ENCODE data around the gene PSORS1C2.

Gene PSORS1C2

DNA sequence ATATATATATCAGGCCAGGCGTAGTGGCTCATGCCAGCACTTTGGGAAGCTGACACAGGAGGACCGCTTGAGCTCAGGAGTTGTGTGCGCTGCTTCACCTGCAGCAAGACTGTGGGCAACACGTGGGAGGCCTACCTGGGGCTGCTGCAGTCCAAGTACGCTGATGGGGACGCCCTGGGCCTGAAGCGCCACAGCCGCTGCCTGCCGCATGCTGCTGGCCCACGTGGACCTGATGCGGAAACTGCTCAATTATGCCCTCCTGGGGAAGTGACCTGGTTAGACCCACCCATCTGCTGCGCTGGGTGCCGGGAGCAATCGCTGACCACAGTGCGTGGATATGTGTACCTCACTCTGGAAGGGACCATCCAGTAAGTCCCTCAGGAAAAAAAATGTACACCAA, 1.8 kb upstream of the PSORS1C2 start:
- no peak for DNase-seq (ENCODE audit: low read depth, low spot score)

DNA sequence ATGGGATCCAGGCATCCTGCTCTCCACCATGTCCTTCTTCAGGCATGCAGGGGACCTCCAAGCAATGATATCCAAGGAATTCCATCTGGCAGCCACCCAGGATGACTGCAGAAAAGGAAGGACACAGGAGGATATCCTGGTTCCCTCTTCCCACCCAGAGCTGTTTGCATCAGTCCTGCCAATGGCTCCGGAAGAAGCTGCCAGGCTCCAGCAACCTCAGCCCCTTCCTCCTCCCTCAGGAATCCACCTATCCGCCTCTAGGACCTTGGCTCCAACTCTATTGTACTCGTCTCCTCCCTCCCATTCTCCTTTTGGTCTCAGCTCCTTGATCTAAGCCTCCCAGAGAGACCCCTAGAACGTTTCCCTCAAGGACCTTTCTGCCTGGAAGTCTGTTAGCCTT, 733 bp upstream of the PSORS1C2 start:
- DNase-seq (ENCODE audit: low read depth, low spot score), result no peak

DNA sequence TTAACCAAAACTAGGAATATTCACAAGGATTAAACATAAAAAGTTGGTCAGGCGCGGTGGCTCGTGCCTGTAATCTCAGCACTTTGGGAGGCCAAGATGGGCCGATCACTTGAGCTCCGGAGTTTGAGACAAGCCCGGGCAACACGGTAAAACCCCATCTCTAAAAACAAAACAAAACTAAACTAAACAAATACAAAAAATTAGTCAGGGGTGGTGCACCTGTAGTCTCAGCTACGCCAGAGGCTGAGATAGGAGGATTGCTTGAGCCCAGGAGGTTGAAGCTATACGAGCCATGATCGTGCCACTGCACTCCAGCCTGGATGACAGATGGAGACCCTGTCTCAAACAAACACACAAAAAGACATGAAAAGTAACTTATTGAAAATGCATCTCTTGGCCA, 3.2 kb downstream of the PSORS1C2 start:
- no peak for DNase-seq (ENCODE audit: low read depth, low spot score)

DNA sequence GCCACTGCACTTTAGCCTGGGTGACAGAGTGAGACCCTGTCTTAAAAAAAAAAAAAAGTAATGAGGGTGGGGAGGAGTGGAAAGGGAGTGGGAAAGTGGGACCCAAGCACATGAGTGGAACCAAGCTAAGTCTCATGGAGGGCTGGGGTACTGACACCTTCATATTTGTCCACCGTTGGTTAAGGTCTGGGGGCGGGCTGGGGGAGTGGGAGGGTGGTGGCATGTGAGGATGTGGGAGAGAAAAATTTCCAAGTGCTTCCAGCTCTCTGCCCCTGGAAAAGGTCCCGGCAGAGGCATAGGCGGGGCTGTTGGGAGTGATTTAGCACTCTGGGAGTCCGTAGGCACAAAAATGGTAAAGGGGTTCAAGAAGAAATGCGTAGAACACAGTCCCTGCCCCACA, 6.1 kb downstream of the PSORS1C2 start:
- no peak for DNase-seq (ENCODE audit: low read depth, low spot score)

DNA sequence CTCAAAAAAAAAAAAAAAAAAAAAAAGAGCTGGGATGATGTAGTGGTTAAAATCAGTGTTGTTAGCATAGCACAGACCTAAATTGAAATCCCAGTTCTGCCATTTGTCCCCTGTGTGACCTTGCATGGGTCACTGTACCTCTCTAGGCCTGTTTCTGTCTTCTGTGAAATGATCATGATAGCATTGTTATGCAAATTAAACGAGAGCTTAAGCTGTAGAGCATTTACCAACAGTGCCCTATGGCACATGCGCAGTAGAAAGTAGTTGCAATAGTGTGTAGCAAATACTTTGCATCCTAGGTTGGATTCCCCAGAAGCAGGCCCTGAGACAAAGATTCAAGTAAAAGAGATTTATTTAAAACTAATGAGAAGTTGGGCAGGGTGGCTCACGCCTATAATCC, 7.3 kb downstream of the PSORS1C2 start:
- DNase-seq (ENCODE audit: low read depth, low spot score), result no peak

DNA sequence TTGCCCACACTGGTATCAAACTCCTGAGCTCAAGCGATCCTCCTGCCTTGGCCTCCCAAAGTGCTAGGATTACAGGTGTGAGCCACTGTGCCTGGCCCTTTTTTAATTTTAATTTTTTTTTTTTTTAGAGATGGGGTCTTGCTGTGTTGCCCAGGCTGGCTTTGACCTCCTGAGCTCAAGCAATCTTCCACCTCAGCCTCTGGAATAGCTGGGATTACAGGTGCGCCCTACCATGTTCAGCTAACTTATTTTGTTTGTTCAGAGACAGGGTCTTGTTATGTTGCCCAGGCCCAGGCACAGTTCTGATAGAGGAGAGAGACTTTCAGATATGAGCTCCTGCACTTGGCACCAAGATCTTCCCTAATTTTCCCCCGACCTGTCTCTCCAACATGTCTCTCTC, 8.1 kb downstream of the PSORS1C2 start:
- DNase-seq (ENCODE audit: low read depth, low spot score), result no peak

DNA sequence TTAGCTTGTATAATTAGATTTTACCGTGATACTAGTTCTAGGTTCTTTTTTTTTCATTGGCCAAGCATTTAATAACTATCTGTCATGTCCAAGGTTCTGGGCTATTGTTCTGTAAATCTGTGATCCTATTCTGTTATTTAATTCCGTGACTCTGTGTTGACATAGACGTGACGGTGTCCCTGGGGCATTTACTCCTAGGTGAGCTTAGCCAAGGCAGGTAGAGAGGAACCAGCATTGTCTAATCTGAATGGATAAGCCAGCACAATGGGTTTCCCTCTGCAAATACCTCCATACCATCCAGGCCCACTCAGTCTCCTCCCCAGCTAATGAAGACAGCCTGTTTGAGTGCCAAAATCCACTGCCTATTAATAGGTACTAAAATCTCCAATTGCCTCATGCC, 9.7 kb downstream of the PSORS1C2 start:
- no peak for DNase-seq (ENCODE audit: low read depth, low spot score)

DNA sequence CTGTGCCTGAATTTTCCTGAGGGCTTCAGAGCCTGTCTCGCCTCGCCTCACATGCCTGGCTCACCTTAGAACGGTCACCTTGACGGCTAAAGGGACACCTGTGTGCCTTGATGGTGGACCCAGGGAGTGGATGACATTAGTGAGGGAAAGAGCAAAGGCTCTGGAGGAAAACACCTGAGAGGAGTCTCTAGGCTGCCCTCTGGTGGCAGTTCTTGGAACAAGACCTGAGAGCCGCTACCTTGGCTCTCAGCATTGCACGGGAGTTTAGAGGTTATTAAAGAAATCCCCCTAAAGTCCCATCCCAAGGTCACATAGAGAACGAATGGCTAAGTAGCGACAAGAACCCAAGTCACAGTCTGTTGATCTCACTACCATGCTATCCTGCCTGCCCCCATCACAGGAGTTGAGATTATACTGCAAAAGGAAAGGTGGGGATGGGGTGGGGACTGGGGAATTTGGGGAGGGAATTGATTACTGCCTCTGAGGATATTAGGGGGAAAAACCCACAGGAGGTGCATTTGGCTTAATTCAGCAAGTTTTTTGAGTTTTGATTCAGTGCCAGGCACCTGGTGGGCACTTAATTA, 10.7 kb downstream of the PSORS1C2 start:
- DNase-seq (ENCODE audit: low read depth, low spot score), result no peak

DNA sequence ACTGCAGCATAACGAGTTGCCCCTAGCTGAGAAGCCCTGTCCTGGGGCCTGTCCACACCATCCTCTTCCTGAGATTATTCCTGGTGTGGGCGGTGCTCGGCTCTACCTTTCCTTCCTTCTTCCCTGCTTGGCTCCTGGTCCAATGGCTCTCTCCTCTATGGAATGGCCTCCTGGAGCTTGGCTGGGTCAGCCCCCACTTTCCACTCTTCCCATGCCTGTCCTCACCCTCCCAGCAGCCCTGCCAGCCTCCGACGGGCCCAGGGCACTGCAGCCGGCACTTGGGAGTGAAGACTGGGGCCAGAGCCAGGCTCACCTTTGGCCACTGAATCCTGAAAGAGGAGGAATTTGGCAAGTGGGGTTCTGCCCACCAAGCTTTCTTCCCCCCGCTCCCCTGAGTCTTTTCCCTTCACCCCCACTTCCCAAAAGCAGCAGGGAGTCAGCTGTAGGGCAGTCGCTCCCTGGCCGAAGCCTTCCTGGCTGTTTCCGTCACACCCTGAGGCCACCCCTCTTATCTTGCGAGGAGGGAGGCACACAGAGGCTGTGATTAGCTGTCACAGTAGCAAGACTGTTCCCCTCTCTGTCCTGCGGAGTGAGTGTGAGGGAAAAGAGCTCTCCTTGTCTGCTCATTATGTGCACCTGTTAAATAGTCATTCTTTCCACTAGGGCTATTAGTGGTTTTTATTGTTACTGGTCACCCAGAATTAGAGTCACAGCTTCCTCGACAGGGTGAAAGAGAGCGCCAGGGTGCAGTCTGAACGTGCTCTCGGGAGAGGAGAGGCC, 12.3 kb downstream of the PSORS1C2 start:
- no peak for DNase-seq (ENCODE audit: low read depth, low spot score)

DNA sequence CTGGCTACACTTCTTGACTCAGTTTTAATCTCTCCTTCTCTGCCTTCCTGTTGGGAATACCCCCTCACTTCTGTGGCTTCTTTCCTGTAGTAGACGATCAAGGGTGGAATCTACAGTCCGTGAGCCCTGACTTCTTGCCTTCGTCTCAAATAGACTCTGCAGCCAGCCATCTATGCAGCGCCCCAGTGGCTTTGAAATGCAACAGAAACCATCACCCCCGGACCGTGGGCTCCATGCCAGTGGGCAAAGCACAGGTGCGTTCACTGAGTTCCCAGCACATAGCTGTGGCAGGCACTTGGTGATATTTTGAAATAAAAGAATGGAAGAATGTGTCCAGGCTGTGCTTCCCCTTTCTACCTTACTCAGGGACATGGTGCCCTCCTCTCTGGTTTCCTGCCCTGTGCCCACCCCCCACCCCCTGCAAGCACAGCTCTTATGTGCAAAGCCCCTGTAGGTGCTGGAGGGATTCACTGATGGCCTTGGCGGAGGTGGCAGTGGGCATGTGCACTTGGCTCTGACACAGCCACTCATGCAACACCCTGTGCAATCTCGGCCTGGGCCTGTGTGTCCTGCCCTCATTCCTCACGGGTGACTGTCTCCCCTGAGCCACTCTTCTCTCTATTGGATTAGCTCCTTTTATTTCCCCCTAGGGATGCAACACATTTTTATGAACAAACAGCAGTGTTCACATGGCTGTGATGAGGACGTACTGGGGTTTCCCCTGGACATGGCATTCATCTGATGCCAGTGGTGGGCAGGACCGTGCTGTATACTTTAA, 13.1 kb downstream of the PSORS1C2 start:
- DNase-seq (ENCODE audit: low read depth, low spot score), result no peak

DNA sequence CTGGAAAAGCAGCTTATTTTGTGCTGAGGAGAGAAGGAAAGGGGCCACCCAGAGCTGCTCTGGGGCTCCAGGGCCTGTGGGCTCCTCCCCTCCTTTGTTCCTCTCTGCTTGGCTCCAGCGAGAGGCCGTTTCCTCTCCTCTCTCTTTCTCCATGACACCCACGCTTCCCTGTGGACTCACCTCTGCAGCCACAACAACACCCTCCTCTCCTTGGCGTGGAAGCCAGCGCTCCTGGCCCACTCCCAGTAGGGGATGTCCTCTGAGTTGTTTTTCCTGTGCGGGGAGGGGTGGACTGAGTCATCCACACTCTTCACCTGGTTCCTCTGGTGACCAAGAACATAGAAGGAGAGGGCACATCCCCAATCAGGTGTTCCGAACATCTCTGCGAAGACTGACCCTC, 13.7 kb downstream of the PSORS1C2 start:
- DNase-seq (ENCODE audit: low read depth, low spot score), result no peak

DNA sequence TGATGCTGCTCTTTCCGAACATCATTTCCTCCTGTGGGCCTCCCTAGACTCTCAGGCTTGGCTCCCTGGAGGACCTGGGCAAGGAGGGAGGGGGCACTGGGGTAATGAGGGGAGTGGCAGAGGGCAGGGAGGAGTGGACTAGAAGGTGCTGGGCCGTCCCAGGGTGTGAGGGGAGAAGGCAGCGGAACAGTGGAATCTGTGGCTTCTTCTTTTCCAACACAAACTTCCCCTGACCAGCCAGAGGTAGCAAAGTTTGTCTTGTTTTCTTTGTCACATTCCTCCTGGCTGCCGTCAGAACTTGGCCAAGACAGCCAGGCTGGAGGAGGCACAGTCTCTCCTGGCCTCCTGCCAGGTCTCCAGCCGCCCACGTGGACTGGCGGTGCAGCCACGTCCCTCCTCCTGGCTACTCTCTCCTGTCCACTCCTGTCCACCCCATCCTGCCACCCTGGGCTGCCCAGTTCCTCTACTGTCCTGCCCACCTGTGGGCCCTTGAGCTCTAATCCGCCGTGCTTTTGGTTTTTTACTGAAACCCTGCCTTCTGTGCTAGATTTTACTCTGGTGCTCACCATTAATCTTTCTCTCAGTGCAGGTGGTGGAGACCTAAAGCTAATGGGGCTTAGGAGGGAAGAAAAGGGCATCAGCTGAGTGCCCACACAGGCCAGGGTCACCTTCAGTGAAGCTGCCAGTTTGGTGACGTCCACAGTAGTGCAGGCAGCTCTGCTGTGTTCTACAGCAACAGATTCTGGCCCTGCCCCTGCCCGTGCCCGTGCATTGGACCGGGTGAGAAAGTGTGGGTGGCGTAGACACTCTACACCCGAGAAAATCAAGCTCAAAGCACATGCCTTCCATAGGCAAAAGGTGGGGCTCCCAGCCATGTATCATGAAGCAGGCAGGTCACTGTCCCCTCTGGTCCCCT, 15.8 kb downstream of the PSORS1C2 start:
- peak; percentile 57 for DNase-seq (ENCODE audit: low read depth, low spot score)

DNA sequence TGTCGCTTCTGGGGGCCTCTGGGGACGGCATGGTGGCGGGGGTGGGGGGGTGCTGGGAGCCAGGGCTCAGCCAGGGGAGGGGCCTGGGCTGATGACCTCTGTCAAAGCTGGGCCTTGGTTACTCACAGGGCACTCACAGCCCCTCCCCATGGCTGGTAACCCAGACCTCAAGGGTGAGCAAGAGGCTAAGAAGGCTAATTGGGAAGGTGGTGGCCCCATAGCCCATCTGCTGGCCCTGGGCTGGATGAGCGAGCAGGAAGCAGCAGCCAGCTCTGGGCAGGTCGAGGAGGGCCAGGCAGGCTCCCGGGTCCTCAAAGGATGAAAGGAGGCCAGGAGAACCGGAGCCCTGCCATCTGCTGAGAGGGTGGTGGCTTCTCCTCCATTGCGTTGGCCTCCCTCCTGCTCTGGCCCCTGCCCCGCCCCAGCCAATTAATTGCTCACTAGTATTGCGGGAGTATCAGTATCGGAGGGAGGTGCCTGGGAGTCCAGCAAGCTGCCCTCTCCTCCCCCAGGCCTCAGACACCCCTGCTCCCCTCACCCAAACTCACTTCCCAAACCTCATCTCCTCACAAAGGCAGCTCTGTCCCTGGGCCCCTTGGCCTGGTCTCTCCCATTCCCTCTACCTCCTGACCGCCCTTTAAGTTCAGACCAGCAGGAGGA, 17.6 kb downstream of the PSORS1C2 start:
- no peak for DNase-seq (ENCODE audit: low read depth, low spot score)

DNA sequence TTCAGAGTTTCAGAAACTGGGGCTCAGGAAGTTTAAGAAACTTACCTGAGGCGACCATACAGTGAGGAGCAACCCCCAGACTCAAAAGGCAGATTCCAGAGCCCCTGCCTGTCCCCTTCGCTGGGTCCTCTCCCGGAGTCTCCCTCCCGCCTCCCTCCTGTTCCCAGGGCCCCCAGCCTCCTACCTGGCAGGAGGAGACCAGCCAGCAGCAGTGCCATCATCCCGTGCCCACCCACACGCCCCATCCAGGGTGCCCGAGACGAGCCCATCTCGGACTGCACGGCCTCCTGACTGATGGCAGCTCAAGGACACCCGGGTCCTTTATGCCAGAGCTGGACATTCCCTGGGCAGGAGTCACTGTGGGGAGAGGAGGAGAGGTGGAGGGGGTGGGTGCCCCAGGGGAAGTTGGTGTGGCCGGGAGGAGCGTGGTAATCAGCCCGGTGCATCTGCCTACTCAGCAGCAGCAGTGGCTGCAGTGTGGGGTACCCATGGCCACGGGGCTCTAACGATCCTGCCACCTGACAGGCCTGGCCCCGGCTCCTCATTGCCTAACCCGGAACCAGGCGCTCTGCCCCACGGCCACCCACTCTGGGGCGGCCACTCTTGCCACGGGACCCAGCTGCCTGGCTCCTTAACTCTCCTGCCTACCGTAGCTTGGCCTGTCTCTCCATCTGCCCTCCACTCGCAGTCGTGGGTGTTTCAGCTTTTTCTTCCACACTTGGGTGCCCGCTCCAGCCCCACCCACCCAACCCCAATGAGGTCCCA, 18.5 kb downstream of the PSORS1C2 start, which contains the start of gene CDSN:
Gene CDSN (minus strand): TSS at position 296 of the 765 bp plus-strand sequence. CDS start 27 bp downstream, at position 269.
- DNase-seq (ENCODE audit: low read depth, low spot score), result no peak

DNA sequence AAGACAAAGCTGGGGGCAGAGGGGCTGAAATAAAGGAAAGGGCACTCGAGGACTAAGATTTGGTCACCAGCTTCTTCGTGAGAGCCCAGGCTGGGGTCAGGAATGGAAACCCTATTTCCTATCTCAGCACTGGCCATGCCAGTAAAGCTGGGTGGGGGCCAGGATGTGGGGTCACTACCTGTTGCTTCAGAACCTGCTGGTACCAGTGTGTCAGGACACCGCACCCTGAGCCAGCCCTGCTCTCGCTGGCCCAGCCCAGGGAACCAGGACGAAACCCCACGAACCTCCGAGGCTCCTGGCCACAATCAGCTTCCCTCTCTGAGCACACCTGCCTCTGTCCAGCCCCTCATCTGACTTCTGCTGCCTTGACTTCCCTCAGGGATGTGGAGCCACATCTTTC, 20.7 kb downstream of the PSORS1C2 start:
- no peak for DNase-seq (ENCODE audit: low read depth, low spot score)

DNA sequence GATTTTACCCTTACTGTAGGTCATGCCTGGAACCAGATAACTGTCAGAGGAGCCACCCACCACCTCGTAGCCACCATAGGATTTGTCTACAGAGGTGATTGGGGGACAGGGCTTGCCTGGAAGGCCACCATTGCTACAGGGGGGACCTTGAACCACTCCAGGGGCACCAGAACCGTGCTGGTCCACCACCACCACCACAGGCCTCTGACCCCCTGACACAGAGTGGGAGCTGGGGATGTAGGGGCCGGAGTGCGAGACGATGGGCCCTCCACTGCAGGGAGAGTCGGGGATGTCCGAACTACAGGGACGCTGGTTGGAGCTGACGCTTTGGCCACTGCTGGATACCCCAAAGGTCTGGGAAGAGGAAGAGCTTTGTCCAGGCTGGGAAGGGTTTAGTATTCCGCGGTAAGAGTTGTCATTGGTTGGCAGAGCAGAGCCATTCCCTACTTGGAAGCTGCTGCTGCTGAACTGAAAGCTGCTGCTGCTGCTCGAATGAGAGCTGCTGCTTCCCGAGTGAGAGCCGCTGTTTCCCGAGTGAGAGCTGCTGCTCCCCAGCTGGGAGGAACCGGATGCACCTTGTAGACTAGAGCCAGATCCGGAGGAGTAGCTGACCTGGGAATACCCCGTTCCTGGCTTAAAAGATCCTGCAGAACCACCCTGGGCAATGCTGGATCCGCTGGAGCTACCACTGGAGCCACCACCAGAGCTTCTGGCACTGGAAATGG, 22.0 kb downstream of the PSORS1C2 start:
- no peak for DNase-seq (ENCODE audit: low read depth, low spot score)

DNA sequence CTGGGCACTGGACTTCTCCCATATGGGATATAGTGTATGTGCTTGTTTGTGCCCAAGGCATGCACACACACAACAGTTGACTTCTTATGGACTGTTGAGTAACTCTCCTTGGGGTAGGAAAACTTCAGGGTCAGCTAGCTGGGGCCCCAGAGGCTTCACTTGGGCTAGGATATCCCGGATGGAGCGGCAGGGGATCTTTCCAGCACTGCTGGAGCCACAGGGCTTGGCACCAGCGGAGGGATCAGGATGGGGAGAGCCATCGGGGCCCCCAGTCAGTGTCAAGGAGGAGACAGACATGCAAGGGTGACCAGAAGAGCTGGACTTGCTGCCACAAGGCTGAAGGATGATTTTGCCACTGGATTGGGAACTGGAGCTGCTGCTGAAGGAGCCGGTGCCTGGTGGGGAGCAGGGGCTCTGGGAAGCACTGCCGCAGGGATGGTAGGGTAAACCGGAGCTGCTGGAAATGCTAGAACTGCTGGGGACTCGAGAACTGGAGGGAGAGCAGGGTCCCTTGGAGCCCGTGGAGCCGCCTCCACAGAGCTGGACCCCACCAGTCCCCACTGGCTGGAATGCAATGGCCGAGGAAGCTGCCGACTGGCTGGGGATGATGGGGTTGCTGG, 22.8 kb downstream of the PSORS1C2 start:
- DNase-seq (ENCODE audit: low read depth, low spot score), result no peak

DNA sequence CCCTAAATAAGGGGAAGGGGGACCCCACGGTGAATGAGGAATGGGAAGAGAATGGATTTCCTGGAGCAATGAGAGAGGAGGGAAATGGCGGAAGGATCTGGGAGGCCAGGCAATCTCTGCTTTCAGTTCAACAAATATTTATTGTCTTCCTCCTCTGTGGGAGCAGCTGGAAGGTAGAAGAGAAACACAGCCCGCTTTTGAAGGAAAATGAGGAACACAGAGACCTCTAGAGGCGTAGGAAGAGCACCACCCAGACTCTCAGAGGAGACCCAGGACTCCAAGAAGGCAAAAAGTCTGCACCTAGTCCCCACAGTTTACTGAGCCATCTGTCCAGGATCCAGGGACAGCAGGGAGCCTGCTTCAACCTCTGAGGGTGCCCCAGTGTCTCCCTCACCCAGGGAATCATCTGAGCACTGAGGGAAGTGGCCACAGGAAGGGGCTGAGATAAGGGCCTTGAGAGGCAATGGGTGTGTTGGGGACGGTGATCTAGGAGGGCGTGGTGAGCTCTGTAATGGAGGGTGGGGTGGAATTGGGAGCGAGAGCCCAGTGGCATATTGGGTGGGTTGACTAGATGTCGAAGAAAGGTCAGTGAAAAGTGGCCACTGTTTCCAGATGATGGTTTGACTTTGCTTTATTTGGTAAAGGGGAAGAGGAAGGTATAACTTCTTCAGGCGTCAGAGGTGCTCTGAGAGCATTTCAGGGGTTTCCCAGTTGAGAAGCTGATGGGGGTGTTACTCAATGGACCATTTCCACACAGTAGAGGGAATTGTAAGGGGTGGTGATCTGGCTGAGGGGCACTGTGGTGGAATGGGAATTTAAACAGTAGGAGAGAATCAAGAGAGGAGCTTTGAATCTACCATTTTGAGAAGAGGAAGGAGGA, 23.7 kb downstream of the PSORS1C2 start:
- no peak for DNase-seq (ENCODE audit: low read depth, low spot score)

Measured in smooth muscle cell of the brain vasculature (primary cell).